Endothelial cell of hepatic sinusoid (primary cell): Measurements from ENCODE around the gene TMEM242.

Experiments used
- in situ Hi-C: cut with HindIII; loops from 2 replicates; pipeline ENCODE4 v1.10.0; 2017; ENCODE audit warnings: low sequenced_read_pairs

The TMEM242 gene

DNA sequence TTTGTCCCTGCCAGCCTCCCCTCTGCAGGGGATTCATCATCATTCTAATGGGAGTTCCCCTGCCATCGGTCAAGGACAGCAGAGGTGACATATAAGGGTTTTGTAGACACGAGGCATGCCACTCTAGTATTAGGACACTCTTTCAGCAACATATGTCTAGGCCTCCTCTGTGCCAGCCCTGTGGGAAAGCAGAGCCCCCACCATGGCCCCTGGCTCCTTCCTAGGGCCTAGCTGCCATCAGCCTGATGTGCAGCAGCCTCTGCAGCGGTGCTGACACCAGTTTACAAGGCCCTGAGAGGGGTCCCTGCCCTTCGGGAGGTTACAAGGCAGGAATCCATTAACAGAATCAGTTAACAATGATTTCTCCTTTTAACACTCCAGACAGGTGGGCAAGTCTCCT is 32.5 kb downstream of the TMEM242 start:
- in situ Hi-C loops, result no loop called here

DNA sequence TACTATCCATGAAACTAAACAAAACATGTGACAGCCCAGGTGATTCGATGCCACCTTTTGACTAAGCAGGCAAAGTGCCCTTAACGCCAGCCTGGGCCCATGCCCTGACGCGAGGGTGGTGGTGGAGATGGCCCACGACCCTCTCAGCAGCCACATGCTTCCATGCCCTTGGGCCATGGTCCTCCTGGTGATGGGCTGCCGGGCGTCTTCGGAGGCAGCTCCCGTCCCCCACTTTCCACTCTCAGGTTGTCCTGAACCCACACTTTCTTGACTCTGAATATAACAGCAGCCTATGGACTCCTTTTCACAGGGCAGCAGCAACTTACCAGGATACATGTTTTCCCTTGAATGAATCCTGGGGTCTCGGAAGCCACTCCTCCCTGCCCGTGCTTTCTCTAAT is 33.6 kb downstream of the TMEM242 start:
- in situ Hi-C loops, result no loop called here

DNA sequence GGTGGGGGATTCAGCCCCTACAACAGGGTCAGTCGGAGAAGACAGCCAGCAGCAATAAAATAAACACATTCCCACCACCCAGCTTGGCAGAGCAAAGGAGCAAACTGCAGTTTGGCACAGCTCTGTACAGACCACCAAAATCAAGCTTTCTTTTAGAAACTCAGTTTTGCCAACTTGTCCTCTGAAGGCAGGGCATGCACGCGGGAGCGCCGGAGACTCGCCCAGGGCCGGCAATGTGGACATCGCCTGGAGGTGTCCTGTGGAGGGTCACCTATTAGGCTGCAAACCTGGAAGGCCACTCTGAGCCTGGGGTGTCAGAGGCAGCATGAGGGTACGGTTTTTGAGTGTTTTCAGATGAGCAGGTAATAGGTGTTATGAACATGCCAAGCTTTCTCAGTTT is 34.7 kb downstream of the TMEM242 start:
- in situ Hi-C loops, result no loop called here

DNA sequence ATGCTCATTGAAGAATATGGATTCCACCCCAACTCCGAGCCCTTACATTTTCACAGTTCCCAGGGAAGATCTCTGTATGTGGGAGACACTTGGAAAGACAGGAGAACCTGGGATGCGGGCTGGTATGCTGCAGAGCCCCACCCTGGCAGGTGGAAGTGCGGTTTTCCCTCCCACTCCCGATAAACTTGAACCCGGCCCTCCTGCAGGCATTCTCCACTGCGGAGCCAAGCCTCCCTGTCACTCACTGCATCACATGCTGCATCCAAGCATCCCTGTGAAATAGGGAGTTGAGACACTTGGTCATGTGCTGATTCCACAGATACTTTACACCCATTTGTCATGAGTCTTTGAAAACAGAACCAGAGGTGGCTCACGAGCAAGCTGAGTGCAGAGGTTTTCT is 35.4 kb downstream of the TMEM242 start:
- in situ Hi-C loops, result no loop called here

DNA sequence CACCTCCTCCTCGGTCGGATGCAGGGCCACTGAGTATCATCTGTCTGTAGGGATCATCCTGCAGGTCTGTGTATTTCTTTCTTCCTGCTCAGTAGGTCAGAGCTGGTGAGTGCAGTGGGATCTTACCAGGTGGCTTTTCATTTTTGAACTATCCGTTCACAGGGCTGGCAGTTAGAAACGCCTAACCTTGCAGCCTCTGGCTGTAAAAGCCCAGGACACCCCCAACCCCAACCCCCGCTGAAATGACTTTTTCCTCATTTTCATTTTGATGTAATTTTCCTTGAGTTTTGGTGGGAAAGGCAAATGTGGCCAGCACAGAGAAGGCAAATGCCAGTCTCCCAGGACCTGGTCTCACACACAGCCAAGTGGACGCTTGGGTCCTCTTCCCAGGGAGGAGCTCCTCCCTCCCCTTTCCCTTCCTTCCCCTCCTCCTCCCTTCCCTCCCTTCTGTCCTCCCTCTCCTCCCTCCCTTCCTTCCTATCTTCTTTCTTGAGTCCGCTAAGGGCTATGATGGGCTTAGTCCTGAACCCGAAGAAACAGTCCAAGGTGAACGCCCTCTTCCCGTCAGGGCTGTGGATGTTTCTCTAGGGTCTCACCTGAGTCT is 36.0 kb downstream of the TMEM242 start:
- in situ Hi-C loops, result no loop called here

DNA sequence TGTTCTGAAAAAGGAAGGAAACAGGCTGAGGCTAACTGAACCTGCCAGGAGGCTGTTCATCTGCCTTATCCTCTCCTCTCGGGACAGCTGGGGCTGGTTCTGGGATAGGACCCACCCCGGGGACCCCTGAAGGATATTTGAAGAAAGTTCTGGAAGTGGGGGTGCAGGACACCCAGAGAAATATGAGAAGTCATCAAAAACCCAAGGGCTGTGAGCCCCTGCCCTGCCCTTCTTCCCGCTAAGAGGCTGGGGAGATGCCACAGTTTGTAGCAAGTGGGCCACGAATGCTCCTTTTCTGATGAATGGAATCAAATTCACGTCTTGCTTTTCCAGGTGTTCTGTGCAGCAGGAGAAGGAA is 37.9 kb downstream of the TMEM242 start:
- in situ Hi-C loops, result no loop called here

DNA sequence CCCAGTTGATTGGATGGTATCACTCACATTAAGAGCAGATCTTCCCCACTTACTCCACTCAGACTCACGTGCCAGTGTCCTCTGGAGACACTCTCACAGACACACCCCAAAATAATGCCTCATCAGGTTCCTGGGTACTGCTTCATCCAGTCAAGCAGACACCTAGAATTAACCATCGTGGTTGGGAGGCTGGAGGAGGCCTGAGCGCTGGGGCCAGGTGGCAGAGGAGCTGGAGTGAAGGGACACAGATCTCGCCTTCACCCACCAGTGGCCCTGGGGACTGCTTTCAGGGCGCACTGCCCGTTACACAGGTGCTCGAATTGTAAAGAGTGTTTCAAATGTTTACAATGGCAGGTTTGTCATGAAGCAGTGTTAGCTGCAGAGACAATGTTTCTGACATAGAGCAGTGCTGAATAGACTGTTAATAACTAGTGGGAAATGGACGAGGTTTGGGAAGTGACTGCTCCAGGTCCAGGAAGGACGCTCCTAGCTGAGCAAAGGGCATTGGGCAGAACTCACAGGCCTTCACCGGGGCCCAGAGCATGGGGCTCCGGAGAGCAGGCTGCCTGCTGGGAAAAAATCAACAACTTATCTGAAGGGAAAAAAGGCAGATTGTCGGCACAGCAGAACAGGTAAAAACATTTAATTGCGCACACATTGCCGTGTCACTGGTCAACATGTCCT is 38.4 kb downstream of the TMEM242 start:
- in situ Hi-C loops, result no loop called here

DNA sequence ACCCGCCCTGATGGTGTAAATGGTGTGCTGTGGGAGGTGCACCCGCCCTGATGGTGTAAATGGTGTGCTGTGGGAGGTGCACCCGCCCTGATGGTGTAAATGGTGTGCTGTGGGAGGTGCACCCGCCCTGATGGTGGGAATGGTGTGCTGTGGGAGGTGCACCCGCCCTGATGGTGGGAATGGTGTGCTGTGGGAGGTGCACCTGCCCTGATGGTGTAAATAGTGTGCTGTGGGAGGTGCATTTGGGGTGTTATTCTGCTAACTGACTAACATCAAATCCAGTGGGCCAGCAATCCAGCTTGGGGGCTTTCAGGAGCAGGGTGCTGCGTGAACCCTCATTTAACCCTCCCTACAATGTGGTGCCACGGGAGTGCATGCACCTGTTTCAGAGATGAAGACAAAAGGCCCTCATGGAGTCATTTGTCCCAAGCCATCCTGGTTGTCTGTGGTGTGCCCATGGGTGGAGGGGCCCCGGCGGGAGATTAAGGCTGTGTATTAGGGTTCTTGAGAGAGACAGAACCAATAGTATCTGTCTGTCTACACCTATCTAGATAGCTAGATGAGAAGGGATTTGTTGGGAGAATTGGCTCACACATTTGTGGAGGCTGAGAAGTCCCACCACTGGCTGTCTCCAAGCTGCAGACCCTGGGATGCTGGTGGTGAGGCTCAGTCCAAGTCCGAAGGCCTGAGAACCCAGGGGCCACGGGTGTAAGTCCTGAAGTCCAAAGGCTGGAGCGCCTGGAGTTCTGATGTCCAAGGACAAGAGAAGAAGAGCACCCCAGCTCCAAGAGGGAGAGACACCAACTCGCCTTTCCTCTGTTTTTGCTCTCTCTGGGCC is 39.2 kb downstream of the TMEM242 start:
- in situ Hi-C loops, result no loop called here

DNA sequence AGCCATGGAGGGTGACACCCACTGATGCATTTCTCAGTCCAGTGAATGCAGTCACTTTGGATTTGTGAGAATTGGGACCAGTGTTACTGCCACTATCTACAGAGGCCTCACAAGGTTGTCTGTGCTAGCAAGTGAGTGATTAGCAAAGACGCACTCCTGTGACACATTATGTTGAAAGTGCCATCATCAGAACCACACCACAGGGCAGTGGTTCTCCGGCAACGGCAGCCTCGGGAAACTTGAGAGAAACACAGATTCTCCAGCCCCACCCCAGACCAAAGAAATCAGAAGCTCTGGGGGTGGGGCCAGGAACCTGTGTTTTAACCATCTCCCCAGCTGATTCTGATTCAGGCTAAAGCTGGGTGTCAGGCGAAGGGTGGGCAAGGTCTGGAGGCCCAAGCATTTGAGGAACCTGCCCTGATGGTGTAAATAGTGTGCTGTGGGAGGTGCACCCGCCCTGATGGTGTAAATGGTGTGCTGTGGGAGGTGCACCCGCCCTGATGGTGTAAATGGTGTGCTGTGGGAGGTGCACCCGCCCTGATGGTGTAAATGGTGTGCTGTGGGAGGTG is 39.9 kb downstream of the TMEM242 start:
- in situ Hi-C loops, result no loop called here

DNA sequence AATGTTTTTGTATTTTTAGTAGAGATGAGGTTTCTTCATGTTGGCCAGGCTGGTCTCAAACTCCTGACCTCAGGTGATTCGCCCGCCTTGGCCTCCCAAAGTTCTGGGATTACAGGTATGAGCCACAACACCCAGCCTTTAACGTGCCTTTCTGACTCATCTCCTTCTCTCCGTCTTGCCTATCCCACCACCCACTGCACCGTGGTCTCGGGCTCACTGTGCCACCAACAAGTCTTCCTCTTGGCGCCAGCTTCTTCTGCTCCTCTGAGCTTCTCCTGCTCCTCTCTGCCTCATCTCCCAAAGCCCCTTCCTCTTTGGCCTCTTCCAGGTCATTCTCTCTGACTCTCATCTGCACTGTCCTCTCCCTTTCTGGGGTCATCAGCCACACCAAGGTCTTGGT is 41.0 kb downstream of the TMEM242 start:
- in situ Hi-C loops, result no loop called here

DNA sequence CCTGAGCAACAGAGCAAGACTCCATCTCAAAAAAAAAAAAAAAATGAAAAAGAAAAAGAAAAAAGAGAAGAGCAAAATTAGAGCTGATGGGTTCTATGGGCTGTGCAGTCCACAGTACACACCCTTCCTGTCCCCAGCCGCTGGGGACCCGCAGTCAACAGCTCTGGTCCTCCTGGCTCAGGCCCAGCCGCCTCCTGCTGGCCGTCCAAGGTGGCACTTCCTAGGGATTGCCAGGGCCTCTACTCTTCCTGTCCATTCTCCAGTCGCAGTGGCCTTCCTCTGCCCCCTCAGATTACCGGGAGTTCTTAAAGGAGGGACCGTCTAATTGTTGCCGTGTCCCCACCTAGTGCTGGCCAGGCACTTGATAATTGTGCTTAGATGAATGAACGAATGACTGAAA is 41.7 kb downstream of the TMEM242 start:
- in situ Hi-C loops, result no loop called here

DNA sequence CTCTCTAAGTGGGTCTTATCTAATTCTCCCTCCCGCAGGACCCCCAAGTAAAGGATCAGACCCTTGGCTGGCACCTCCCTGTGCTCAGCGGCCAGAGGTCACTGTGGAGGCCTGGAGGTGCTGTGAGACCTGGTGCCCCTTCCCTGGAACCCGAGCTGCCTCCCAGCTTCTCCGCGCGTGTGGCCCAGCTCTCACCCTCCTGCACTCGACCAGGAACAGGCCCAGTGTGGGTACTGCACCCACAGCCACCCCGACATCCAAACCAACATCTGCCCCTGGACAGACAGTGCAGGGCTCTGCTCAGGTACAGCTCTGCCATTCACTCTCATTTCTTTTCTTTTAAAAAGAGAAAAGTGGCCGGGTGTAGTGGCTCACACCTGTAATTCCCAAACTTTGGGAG is 42.4 kb downstream of the TMEM242 start:
- in situ Hi-C loops, result no loop called here

DNA sequence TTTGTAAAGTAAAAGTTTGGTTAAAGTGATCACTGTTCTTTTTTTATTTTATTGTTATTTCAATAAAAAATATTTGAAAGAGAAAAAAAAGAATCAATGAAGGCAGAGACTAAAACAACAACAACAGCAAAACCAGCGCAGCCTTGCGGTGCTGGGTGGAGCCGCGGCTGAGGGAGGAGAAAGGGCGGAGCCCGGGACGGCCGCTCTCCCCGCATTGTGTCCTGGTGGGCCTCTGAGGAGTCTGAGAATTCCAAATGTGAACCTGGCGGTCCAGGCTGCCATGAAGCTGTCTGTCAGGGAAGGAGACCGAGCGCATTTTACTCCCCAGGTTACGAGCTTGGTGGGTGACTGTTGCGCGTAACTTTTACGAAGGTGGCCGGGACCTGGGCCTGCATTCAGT is 43.2 kb downstream of the TMEM242 start:
- in situ Hi-C loops, result no loop called here

DNA sequence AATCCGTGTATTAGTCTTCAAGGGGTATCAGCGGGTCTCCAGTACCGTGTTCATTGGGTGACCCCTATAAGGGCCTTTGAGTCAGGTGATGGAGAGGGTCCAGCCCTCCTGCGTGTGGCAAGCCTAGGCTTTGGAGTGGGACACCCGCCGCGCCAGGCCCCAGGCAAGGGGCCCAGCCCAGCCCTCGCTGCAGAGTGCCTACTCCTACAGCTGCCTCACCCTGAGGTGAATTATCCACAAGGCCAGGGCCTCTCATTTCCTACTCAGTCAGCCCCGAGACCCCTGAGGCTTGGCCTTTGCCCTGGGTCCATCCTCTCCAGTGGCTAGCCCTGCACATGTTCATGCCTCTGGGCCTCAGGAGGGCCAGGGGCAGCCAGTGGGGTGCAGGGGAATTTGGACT is 45.1 kb downstream of the TMEM242 start:
- in situ Hi-C loops, result no loop called here

DNA sequence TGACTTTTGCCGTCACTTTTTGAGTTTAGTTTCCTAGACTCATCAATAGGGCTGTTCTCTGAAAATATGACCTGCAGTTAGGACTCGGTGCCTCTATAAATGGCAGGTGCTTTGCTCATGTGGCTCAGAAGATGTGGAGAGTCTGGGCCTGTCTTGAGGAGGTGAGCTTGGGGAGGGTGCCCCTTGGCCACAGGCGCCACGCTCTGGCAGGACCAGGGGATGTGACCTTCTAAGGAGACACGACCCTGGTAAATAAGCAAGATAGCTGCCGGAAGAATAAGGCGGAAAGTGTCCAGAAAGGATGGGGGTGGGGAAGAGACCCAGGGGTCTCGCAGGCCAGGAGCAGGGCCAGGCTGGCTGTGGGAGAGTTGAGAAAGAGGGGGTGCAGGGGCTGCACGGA is 46.6 kb downstream of the TMEM242 start:
- in situ Hi-C loops, result no loop called here

DNA sequence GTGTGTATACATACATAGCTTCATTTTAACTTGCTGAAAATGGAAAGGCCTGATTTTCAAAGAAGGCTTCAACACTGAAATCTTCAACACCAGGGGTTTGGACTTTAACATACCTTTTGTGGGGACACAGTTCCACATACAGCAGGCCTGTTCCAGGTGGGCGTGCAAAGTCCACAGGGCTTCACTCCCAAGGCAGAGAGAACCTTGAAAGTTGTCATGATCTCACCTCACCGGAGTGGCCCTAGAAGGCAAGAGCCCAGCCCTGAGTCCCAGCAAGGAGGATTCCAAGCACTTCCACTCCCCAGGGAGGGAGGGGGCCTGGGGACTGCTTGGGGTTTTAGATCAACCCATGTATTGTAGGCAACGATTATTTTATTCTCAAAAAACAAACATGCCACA is 47.2 kb downstream of the TMEM242 start:
- in situ Hi-C loops, result no loop called here

DNA sequence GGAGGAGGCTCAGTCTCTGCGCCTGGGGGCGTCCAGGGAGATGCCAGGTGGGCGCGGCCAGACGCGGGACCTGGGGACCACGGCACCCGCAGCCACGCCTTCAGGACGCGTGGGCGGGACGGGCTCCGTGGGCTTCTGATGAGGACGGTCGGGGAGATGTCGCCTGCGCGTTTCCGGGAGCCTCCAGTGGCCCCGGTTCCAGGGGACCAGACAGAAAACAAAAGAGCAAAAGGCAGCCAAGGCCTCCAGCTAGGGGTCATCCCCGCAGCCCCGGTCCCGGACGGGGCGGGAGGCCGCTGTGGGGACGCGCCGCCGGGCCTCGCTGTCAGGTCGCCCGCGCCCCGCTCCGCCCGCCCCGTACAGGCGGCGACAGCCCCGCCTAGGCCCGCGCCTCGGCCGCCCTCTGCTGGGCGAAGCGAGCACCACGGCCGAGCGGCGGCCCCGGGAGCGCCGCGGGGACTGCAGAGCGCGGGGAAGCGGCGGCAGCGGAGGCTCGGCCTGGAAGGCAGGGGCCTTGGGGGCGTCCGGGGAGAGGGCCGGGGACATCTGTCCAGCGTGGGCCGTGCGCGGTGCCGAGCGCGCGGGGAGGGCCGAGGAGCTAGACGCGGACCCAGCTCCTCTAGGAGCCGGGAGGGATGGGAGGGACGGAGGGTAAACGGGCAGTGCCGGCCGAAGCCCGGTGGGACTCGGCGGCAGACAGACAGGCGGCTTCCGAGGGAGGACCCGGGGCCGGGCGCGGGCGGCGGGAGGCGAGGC is 48.7 kb downstream of the TMEM242 start:
- in situ Hi-C loops, result no loop called here

DNA sequence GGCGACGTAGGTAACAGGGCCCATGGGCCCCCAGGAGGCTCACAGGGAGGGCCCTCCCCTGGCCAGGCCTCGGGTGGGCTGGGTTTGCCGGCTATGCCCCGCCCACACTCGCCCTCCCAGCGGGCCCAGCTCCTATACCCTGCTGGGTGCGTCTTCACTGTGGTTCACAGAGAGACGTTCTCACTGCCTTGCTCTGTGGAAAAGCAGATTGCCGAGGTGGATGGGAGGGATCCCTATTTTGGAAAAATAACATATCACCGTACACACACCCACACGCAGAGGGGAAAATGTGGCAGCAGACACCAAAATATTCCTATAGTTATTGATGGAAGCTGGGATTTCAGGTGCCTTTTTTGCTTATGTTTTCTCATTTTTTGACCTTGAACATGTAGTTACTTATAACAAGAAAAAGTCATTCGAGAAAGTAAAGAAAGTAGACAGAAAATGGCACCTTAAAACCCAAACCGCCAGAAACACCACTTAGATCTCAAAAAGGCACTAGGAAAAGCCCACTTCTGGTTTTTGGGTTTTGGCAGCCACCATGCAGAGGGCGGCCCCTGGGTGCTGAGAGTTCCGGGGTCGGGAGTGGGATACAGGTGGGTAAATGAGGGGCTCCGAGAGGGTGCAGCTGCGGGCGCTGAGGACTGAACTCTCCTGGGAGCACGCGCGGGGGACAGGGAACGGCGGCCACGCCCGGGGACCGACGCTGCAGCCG is 49.4 kb downstream of the TMEM242 start:
- in situ Hi-C loops, result no loop called here

DNA sequence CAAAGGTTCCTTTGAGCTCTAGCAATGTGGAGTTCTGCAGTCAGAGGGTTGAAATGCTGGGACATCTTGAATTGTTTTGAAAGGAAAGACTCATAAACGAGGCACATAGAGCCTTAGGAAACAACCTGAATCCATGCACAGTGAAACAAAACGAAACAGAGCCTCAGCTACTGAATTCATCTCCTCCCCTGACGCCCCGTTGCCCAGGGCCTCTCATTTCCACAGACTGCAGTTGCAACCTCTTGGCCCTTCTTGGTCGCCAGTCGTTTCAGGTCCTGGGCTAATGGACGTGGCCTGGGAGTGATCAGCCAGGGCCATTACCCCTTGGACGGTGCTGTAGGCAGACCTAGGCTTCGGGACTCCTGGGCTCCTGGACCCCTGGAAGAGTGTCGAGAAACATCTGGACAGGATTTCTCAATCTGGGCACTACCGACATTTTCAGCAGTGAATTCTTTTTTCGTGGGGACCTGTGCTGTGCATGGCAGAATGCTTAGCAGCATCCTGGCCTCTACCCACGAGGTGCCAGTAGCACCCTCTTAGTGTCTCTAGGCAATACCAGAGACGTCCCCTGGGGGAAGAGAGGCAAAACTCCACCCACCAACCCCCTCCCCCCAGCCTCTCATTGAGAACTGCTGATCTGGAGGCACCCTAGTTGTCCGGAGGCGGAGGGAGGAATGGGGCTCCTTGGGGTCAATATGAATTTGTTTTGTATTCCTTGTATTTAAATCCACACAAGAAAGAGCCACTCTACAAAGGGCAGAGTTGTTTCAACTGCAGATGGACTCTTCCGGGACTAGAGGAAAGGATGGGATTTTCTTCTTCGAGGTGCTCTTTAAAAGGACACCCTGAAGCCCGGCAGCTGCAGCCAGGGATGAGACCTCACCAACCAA is 50.2 kb downstream of the TMEM242 start:
- in situ Hi-C loops, result no loop called here

DNA sequence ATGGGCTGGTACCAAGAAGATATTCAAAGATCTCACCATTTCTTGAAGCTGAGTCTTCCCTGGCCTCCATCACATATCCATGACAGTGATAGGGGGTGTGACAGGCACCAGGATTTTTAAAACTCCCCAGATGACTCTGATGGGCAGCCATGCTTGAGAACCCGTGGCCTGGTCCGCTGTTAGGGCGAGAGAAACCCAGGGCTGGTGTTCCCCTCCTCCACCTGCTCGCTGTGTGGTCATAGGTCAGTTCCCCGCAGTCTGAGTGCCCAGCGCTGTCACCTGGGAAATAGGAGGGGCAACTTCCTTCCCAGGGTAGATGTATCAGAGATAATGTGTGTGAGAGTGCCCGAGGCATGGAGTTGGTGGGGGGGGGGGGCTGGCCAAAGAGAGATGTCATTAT is 50.9 kb downstream of the TMEM242 start:
- in situ Hi-C loops, result no loop called here
